ENCODE data around the gene SLC15A4.
"Not testable (repeated sequence)": the region's sequence is repeated elsewhere in the genome, so short reads cannot be mapped to it uniquely, and the experiment has no call there.

SLC15A4 gene

GRCh38 chr12:128823916-128824839 is at the start of gene SLC15A4:
Gene SLC15A4, minus strand, starts transcription at chr12:128823958. Its CDS starts 15 bp downstream, at chr12:128823943.
- peak; percentile 91 for DNase-seq (ENCODE audit: low read depth)

- no peak for DNase-seq (ENCODE audit: low read depth)
Observed at GRCh38 chr12:128872303-128872702, 48.5 kb upstream of the SLC15A4 start.

GRCh38 chr12:128871516-128871892 is 47.7 kb upstream of the SLC15A4 start:
- no peak for DNase-seq (ENCODE audit: low read depth)

GRCh38 chr12:128867466-128867865 is 43.7 kb upstream of the SLC15A4 start:
- DNase-seq (ENCODE audit: low read depth), result no peak

GRCh38 chr12:128864516-128865186 is 40.9 kb upstream of the SLC15A4 start:
- no peak for DNase-seq (ENCODE audit: low read depth)

- DNase-seq (ENCODE audit: low read depth), result no peak
Observed at GRCh38 chr12:128863957-128864356, 40.2 kb upstream of the SLC15A4 start.

- DNase-seq (ENCODE audit: low read depth), result no peak
Observed at GRCh38 chr12:128861226-128862016, 37.7 kb upstream of the SLC15A4 start.

- DNase-seq (ENCODE audit: low read depth), result no peak
Observed at GRCh38 chr12:128859311-128859710, 35.6 kb upstream of the SLC15A4 start.

GRCh38 chr12:128857133-128857763 is 33.5 kb upstream of the SLC15A4 start:
- DNase-seq (ENCODE audit: low read depth), result no peak

- DNase-seq (ENCODE audit: low read depth), result no peak
Observed at GRCh38 chr12:128856791-128857078, 33.0 kb upstream of the SLC15A4 start.

- no peak for DNase-seq (ENCODE audit: low read depth)
Observed at GRCh38 chr12:128856035-128856790, 32.5 kb upstream of the SLC15A4 start.

GRCh38 chr12:128853600-128854197 is 29.9 kb upstream of the SLC15A4 start:
- no peak for DNase-seq (ENCODE audit: low read depth)

- no peak for DNase-seq (ENCODE audit: low read depth)
Observed at GRCh38 chr12:128852885-128853599, 29.3 kb upstream of the SLC15A4 start, which contains the start of gene GLT1D1. Gene GLT1D1, plus strand, starts transcription at chr12:128853478. Its CDS starts 104 bp downstream, at chr12:128853582.

GRCh38 chr12:128852026-128852698 is 28.4 kb upstream of the SLC15A4 start:
- DNase-seq (ENCODE audit: low read depth), result no peak

- DNase-seq (ENCODE audit: low read depth), result not testable (repeated sequence)
Observed at GRCh38 chr12:128851429-128851828, 27.7 kb upstream of the SLC15A4 start.

- DNase-seq (ENCODE audit: low read depth), result no peak
Observed at GRCh38 chr12:128850400-128850799, 26.6 kb upstream of the SLC15A4 start.

GRCh38 chr12:128849806-128850205 is 26.0 kb upstream of the SLC15A4 start:
- not testable (repeated sequence) for DNase-seq (ENCODE audit: low read depth)

- no peak for DNase-seq (ENCODE audit: low read depth)
Observed at GRCh38 chr12:128848371-128848770, 24.6 kb upstream of the SLC15A4 start.

GRCh38 chr12:128846671-128847070 is 22.9 kb upstream of the SLC15A4 start:
- DNase-seq (ENCODE audit: low read depth), result not testable (repeated sequence)

Measured in EH (cell line).